ENCODE data around the gene ACSL1.

The ACSL1 gene

GRCh38 chr4:184838249-184839074 lies 12.7 kb upstream of the ACSL1 start:
- no peak for TF ChIP-seq CTCF (IDR thresholded peaks at IDR 0.05; ENCODE audit: extremely low read depth, missing control alignments)
- DNase-seq (ENCODE audit: low spot score), result no peak

GRCh38 chr4:184836613-184837012 lies 10.8 kb upstream of the ACSL1 start:
- no peak for DNase-seq (ENCODE audit: low spot score)
- no peak for TF ChIP-seq CTCF (IDR thresholded peaks at IDR 0.05; ENCODE audit: extremely low read depth, missing control alignments)

GRCh38 chr4:184833046-184833838 lies 7.5 kb upstream of the ACSL1 start:
- no peak for TF ChIP-seq CTCF (IDR thresholded peaks at IDR 0.05; ENCODE audit: extremely low read depth, missing control alignments)
- DNase-seq (ENCODE audit: low spot score), result no peak

GRCh38 chr4:184831153-184831552 lies 5.4 kb upstream of the ACSL1 start:
- no peak for TF ChIP-seq CTCF (IDR thresholded peaks at IDR 0.05; ENCODE audit: extremely low read depth, missing control alignments)
- DNase-seq (ENCODE audit: low spot score), result no peak

GRCh38 chr4:184826691-184827270 lies 1.0 kb upstream of the ACSL1 start:
- DNase-seq (ENCODE audit: low spot score), result no peak

GRCh38 chr4:184825141-184825895 lies 450 bp downstream of the ACSL1 start:
- no peak for TF ChIP-seq CTCF (IDR thresholded peaks at IDR 0.05; ENCODE audit: extremely low read depth, missing control alignments)

More at GRCh38 chr4:184826691-184827270, 1.0 kb upstream of the ACSL1 start:
- no peak for TF ChIP-seq CTCF (IDR thresholded peaks at IDR 0.05; ENCODE audit: extremely low read depth, missing control alignments)

More at GRCh38 chr4:184825141-184825895, 450 bp downstream of the ACSL1 start:
- peak; percentile 52 for DNase-seq (ENCODE audit: low spot score)

Data from GM20000 (cell line).